A549 (cell line): ENCODE results near the gene FOXP1.

ENCODE experiments used
- CTCF ChIP-seq: fragments of >200 bp; sonication (Bioruptor Twin); formaldehyde crosslinking; IDR thresholded peaks from 3 replicates; pipeline ENCODE4 v1.5.1; 2016
- EP300 ChIP-seq, 2 experiments: fragments of >200 bp; sonication (Bioruptor Twin); formaldehyde crosslinking; IDR thresholded peaks; 2 replicates in 1 of 2; 3 replicates in 1 of 2; pipeline ENCODE4 v1.6.1; 2016 to 2017
- ESRRA ChIP-seq: fragments of 150-350 bp; IDR thresholded peaks from 2 replicates; pipeline ENCODE4 v1.6.1; 2014; ENCODE audit warnings: mild to moderate bottlenecking, low read length, borderline replicate concordance
- MAFK ChIP-seq: fragments of 450-650 bp; IDR thresholded peaks from 2 replicates; pipeline ENCODE4 v1.6.1; 2014; ENCODE audit not compliant: partially characterized antibody
- MAZ ChIP-seq: fragments of 150-350 bp; IDR thresholded peaks from 2 replicates; pipeline ENCODE4 v1.6.1; 2014; ENCODE audit warnings: antibody characterized with exemption, low read depth, low read length, borderline replicate concordance
- MYC ChIP-seq: IDR thresholded peaks from 2 replicates; pipeline ENCODE4 v1.6.1; 2012; ENCODE audit warnings: mild to moderate bottlenecking, inconsistent platforms, low read length, improper control_type of control experiment, borderline replicate concordance
- POLR2A ChIP-seq: IDR thresholded peaks from 2 replicates; pipeline ENCODE4 v1.6.1; 2012; ENCODE audit warnings: mild to moderate bottlenecking, low read length
- RARB ChIP-seq: fragments of 250-450 bp; sonication (Bioruptor Pico); IDR thresholded peaks from 2 replicates; pipeline ENCODE4 v1.8.0; 2021; ENCODE audit warnings: mild to moderate bottlenecking, moderate library complexity
- REST ChIP-seq: fragments of 200-600 bp; sonication (generic); IDR thresholded peaks from 2 replicates; pipeline ENCODE4 v1.6.1; 2016; ENCODE audit warnings: antibody characterized with exemption, mild to moderate bottlenecking, moderate library complexity
- ZFP36 ChIP-seq: fragments of 450-650 bp; IDR thresholded peaks from 2 replicates; pipeline ENCODE4 v1.6.1; 2014; ENCODE audit warnings: borderline replicate concordance; ENCODE audit not compliant: partially characterized antibody
- TF ChIP-seq, protein P1 (sequence below): IDR thresholded peaks from 2 replicates; pipeline ENCODE4 v1.6.1; 2012

- TF ChIP-seq MAFK (no peak), CTCF (no peak), EP300 (IDR thresholded peaks at IDR 0.05) (no peak), MAZ (no peak), MYC (no peak), REST (no peak), RARB (CRISPR knock-in tag) (no peak), ESRRA (no peak), ZFP36 (no peak), POLR2A (no peak)
- TF ChIP-seq, protein P1, sequence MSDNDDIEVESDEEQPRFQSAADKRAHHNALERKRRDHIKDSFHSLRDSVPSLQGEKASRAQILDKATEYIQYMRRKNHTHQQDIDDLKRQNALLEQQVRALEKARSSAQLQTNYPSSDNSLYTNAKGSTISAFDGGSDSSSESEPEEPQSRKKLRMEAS, result no peak
Measured at GRCh38 chr3:71317140-71317539, 266.4 kb downstream of the FOXP1 start.
